SK-N-MC (cell line): ENCODE data around the gene FAS.
"Not testable (repeated sequence)": the region's sequence is repeated elsewhere in the genome, so short reads cannot be mapped to it uniquely, and the experiment has no call there.

Experiments used
- EZH2 ChIP-seq: fragments of 200-600 bp; sonication (generic); IDR thresholded peaks from one replicate; pipeline ENCODE4 v1.6.1; 2017; ENCODE audit warnings: antibody characterized with exemption
- POLR2AphosphoS5 ChIP-seq: IDR thresholded peaks from 2 replicates; pipeline ENCODE4 v1.6.1; 2012; ENCODE audit warnings: mild to moderate bottlenecking, low read depth, low read length, borderline replicate concordance

DNA sequence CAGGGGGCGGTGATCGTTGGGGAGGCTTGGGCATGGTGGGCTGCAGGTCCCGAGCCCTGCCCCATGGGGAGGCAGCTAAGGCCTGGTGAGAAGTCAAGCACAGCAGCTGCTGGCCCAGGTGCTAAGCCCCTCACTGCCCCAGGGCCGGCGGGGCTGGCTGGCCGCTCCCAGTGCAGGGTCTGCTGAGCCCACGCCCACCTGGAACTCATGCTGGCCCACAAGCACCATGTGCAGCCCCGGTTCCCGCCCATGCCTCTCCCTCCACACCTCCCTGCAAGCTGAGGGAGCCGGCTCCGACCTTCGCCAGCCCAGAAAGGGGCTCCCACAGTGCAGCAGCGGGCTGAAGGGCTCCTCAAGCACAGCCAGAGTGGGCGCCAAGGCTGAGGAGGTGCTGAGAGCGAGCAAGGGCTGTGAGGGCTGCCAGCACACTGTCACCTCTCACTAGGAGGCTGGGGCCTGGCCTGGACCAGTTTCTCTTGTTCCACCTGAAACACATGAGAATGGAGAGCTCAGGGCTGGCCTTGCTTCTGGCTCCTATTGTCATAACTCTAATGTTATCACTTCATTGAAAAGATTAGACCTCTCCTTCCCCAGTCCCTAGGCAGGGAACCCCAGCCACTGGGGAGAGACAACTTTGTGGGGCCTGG, 28.2 kb downstream of the FAS start:
- not testable (repeated sequence) for TF ChIP-seq EZH2, POLR2AphosphoS5
